EH (cell line): ENCODE results near the gene PSMD2.

Source experiments
- DNase-seq: peaks from one replicate; pipeline ENCODE4 v3.0.0-alpha.2; 2015; ENCODE audit warnings: low read depth

Gene PSMD2

DNA sequence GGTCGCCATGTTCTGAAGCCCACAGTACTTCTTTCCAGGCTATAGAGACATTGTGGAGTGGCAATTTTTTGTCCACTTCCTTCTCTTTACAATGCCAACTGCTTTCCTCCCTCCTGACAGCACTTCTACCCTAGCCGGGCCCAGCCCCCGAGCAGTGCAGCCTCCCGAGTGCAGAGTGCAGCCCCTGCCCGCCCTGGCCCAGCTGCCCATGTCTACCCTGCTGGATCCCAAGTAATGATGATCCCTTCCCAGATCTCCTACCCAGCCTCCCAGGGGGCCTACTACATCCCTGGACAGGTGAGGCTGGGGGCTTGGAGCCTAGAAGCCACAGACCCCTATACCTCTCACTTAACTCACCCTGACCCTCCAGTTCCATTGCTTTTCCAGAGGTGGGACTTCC is 18.2 kb downstream of the PSMD2 start:
- DNase-seq = no peak

DNA sequence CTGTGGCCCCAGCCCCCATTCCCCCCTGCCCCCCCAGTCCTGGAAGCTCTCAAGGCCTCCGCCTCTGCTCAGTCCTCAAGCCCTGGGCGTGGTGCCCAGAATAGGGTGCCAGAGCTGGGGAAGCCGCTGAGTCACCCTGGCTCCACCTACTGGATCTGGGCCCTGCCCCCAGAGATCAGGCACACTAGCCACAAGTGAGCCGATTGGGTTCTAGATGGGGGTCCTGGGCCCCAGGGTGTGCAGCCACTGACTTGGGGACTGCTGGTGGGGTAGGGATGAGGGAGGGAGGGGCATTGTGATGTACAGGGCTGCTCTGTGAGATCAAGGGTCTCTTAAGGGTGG is 21.0 kb downstream of the PSMD2 start:
- peak; percentile 98 for DNase-seq

DNA sequence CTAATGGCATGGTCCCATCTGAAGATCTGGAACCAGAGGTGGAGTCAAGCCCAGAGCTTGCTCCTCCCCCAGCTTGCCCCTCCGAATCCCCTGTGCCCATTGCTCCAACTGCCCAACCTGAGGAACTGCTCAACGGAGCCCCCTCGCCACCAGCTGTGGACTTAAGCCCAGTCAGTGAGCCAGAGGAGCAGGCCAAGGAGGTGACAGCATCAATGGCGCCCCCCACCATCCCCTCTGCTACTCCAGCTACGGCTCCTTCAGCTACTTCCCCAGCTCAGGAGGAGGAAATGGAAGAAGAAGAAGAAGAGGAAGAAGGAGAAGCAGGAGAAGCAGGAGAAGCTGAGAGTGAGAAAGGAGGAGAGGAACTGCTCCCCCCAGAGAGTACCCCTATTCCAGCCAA is 22.6 kb downstream of the PSMD2 start:
- DNase-seq = no peak

DNA sequence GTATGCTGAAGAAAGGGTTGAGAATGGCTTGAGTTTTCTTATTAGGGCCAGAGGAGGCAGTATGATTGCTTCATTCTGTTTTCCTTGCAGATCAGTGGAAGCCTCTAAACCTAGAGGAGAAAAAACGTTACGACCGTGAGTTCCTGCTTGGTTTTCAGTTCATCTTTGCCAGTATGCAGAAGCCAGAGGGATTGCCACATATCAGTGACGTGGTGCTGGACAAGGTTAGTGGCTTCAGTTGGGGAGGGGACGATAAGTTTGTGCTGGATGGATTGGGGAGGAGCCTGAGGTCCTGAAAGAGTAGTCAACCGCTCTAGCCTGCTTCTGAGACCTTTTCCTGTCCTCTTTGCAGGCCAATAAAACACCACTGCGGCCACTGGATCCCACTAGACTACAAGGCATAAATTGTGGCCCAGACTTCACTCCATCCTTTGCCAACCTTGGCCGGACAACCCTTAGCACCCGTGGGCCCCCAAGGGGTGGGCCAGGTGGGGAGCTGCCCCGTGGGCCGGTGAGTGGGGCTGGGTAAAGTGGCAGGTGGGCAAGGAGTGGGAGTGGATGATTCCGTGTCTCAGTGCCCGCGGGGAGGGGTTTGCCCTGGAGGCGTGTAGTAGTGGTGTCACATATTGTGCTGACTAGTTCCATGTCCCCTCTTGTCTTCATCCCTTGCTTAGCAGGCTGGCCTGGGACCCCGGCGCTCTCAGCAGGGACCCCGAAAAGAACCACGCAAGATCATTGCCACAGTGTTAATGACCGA is 23.9 kb downstream of the PSMD2 start:
- no peak for DNase-seq

DNA sequence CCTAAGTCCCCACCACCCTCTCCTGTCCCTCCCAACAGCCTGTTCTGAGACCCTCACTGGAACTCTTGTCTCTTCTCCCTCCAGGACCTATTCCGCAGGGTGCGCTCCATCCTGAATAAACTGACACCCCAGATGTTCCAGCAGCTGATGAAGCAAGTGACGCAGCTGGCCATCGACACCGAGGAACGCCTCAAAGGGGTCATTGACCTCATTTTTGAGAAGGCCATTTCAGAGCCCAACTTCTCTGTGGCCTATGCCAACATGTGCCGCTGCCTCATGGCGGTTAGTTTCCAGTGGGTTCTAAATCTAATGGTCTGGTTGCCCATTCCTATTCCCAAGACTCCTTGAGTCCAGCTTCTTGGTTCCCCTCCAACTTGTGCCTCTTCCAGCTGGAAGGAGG is 24.7 kb downstream of the PSMD2 start:
- no peak for DNase-seq

DNA sequence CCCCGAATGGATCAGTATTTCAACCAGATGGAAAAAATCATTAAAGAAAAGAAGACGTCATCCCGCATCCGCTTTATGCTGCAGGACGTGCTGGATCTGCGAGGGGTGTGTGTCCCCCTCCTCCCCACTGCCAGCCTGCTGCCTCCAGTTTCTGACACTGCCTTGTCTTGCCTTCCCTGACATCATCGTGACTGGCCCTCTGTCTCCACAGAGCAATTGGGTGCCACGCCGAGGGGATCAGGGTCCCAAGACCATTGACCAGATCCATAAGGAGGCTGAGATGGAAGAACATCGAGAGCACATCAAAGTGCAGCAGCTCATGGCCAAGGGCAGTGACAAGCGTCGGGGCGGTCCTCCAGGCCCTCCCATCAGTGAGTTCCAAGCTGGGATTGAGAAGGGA is 26.2 kb downstream of the PSMD2 start:
- DNase-seq = no peak

DNA sequence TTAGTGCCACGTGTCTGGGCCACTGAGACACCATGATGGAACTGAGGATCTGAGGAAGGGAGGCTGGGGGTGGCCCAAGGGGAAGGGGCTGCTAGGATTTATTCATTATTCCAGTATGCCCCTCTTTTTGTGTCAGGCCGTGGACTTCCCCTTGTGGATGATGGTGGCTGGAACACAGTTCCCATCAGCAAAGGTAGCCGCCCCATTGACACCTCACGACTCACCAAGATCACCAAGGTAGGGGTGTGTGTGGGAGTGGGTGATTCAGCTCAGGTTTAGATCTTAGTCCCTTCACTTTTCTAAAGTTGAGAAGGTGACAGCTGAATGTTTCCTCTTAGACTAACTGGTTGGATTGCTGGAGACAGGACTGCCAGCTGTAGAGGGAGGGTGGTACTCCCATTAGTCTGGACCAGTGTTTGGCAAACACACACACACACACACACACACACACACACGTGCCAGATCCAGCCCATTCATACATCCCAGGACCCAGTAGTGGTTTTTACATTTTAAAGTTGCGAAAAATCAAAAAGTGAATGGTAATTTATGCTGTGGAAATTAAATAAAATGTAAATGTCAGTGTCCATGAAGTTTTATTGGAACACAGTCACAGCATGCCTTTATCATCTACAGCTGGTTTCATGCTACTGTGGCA is 26.8 kb downstream of the PSMD2 start:
- DNase-seq = no peak

DNA sequence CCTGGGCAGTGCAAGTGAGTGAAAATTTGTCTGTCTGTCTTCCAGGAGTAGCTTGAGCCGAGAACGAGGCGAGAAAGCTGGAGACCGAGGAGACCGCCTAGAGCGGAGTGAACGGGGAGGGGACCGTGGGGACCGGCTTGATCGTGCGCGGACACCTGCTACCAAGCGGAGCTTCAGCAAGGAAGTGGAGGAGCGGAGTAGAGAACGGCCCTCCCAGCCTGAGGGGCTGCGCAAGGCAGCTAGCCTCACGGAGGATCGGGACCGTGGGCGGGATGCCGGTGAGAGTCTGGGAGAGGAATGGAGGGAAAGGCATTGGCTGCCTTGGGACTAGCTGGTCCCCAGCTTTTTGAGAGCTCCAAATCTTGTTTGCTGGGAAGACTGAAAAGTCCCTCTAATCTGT is 28.1 kb downstream of the PSMD2 start:
- DNase-seq = no peak

DNA sequence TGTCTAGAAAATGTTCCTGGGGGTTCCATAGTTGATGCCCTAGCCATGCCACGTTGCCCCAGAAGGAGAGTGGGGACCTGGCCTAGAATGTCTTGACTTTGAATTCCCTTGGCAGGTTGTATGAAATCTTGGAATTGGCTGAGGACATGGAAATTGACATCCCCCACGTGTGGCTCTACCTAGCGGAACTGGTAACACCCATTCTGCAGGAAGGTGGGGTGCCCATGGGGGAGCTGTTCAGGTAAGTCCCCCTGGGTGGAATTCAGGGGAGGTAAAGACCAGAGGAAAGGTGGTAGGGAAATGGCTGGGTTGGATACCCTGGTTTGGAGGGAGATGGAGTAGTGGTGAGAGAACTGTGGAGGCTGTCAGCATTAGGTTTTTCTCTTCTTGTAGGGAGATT is 29.5 kb downstream of the PSMD2 start:
- no peak for DNase-seq

DNA sequence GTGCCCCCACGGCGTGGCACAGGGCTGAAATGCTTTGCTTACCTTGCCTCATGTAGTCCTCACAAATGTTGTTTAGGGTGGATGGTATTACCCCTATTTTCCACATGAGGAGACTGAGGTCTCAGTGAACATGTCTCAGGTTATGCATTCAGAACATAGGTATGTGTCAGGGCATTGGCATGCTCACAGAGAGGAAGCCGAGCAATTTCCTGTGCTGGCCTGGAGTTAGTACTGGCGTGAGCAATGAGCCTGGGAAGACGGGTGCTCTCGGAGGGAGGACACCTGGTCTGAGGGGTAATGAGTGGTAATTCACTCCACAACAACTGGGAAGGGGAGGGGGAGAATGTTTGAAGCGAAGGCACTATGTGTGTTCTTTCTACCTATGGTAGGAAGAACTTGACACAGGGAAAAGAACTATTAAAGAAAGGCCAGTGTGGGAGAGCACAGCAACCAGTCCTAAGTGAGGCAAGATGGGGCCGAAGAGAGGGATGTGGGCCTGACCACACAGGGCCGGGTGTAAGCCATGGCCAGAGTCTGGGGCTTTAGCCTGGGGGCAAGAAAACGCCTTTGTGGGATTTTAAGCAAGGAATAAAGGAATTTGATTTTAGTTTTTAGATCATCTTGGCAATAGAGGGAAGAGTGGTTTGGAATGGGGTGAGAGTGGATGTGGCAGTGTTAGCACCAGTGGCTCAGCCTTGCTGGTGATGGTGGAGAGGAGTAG is 33.5 kb downstream of the PSMD2 start:
- DNase-seq = peak; percentile 95

DNA sequence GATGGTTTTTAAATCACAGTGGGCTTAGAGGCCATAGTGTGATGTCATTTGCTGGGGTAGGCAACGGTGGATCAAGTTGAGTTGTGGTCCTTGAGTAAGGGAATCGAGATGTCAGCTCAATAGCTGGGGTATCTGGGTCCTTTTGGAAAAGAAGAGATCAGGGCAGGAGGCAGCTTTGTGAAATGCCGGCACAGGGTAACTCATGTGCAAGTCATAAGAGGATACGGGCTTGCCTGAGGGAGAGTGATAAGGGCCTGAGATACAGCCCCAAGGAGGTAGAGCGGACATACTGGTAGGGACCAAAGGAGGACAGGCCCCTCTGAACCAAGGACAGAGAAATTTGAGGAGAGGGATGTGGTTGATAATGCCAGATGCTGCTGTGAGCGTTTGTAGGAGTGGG is 34.1 kb downstream of the PSMD2 start:
- DNase-seq = no peak

DNA sequence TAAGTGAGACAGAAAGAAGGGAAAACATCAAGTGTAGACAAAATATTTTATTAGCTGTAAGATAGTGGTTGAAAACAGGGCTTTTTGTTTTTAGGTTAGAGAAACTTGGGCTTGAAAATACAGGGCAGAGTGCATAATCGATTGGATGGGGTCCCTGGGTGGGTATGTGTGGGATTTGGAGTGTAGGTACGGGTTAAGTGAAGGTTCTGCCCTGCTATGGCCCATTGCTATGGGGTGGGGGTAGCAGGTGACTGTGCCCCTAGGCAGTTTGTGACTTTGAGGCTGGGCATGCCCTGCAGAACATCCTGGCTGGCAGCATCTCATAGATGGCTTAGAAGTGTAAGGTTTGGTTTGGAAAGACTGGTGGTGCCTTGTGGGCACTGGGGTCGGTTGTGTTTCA is 34.7 kb downstream of the PSMD2 start:
- DNase-seq = no peak

DNA sequence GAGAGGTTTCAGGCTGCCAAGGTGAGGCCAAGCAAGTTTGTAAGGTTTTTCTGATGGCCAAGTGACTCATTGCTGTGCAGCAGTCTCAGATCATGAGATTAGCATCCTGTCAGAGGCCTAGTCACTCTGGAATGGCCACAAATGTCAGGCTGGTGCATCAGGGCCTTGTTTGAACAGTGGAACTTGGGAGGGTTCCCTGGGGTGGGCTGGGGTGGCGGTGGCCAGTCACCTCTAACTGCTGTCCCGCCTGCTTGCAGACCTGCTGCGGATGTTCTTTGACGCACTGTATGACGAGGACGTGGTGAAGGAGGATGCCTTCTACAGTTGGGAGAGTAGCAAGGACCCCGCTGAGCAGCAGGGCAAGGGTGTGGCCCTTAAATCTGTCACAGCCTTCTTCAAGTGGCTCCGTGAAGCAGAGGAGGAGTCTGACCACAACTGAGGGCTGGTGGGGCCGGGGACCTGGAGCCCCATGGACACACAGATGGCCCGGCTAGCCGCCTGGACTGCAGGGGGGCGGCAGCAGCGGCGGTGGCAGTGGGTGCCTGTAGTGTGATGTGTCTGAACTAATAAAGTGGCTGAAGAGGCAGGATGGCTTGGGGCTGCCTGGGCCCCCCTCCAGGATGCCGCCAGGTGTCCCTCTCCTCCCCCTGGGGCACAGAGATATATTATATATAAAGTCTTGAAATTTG is 35.6 kb downstream of the PSMD2 start:
- DNase-seq = peak; percentile 87

DNA sequence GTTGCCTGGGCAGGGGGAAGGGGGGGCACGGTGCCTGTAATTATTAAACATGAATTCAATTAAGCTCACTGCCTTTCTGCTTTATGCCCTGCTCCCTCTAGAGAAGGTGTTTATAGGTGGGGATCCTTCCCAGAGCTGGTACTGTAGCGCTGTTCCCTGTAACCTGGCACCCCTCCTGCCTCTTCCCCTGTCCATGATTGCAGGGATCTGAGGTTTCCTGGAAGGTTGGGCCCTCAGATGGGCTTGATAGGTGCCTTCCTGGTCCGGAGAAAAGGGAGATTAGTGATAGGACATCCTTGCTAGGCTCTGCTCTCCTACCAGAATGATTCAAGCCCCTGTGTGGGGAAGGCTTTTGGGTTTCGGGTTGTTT is 36.2 kb downstream of the PSMD2 start:
- no peak for DNase-seq

DNA sequence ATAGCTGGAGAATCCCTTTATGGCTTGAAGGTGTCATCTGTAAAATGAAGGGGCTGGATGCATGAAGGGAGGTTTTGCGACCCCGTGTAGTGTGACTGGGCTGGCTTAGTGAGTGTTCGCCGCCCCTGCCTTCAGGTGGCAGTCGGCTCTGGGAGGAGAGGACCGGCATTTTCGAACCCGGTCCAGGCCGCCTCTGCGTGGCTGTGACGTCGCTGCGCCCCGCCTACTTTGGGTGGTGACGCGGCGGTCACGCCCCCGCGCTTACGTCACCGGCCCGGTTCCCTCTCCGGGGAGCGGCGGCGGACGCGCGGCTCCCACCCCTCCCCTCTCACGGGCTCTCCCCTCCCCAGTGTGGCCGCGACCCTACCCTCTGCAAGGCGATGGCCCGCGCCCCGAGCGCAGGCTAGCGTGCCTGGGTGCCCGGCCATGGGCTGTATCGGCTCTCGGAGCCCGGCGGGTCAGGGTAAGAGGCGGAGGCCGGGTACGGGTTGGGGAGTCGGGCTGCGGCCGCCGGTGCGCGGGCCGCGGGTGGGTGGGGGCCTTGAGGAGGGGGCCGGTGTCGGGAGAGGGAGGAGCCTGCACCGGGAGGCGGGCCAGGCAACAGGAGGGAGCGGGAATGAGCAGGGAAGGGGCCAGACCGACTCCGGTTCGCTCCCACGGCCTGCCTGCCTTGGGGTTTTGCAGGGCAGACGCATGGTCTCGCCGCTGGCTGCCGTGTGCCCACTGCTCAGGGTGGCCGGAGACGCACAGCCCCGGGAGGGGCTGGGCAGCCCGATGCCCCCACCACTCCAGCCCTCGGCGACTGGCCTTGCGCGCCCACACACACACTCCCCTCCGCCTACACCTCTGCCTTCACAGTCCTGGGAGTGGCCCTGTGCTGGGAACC is 36.9 kb downstream of the PSMD2 start:
- peak; percentile 75 for DNase-seq

DNA sequence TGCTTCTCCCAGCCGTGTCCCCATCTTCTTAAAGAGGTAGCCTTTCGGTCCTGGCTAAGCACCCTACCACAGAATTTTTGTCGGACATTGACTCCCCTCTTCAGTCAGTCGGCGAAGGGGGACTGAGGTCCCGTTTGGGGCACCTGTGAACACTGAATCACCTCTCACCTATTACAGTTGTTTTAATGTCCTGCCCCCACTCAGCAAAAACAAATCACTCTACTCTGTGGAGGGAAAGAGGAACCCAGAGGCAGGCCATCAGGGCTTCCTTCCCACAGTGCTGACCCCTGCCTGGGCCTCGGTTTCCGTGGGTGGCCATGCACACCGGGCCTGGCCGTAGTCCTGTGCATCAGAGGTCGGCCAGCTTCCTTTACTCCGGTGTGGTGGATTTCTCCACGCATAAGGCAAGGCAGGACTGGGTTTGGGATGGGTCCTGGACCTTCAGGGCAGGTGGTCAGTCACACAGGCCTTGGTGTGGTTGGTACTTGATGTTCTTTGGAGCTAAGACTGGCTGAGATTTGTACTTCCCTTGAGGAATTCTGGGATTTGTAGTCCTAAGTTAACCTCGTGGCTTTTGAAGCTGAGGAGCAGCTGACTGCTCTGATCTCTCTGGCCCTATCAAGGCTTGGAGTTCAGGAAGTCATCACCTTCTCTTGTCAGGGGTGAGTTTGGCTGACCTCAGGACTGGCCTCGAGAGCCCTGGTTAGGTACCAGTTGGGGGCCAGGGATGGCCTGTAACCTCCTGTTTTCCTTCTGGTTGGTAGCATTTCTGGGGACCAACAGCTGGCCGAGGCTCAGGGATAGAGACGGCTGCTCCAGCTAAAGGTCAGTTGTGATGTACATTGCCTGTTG is 37.7 kb downstream of the PSMD2 start:
- DNase-seq = peak; percentile 69

DNA sequence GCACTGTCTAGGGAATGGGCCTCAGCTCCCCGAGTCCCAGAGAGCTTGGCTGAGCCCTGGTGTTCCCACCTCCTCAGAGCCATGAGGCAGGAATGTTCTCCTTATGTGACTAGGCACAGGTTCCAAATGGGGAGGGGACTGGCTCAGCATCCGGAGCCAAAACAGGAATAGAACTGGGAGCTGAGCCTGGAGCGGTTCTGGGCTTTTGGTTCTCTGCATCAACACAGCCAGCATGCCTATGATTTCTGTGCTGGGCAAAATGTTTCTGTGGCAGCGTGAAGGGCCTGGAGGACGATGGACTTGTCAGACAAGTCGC is 38.3 kb downstream of the PSMD2 start, which contains the start of gene FAM131A:
FAM131A (plus strand) TSS at position 202 of the 316 bp plus-strand sequence; CDS start at position 233, 31 bp downstream.
- DNase-seq = peak; percentile 45

DNA sequence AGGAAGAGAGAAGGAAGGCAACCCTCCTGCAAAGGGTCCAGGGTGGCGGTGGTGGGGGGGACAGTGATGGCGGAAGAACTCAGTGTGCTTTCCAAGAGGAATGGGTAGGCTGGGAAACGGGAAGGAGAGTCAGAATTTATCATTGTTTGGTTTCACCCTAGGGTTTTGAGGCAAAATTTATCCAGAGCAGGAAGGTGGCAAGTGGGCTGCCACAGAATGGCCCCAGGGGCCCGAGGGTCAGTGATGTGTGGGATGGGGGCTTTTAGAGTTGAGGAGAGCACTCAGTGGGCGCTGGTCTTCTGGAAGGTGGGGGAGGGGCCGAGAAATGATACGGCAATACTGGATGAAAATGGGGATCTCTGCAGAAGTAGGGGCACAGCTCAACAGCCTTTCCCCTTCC is 38.9 kb downstream of the PSMD2 start:
- no peak for DNase-seq

DNA sequence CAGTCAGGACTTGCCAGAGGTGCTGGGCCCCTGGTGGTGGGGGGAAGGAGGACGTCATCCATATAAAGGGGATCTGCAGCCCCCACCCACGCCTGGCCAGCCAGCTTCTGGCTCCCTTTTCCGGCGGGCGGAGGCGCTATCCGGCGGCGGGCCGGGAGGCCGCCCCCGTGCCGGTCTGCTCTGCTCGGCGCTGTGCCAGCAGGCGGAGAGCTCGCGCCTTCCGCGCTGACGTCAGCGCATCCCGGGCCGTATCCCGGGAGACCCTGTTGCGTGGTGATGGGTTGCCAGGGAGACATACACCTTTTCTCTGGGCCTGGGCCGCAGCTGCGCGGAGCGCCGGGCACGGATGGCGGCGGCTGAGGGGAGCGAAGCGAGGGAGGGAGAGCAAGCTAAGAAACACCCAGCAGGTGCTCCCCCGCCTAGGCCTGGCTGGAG is 39.5 kb downstream of the PSMD2 start:
- peak; percentile 45 for DNase-seq

DNA sequence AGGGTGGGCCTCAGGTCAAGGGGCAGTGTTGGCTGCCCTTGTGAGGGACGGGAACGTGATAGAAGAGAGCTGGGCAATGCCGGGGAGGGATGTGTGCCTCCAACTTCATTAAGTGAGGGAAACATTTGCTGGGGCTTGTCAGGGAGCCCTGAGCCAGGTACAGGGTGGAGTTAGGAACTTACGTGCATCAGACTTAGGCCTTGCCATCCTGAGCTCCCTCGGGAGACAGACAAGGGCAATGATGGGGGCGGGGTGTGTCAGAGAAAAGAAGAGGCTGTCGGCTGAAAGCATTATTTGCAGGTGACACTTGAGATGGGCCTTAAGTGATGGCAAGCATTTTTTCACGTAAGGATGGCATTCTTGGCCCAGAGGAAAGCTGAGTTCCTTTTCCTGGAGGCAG is 40.0 kb downstream of the PSMD2 start:
- DNase-seq = no peak
